ENCODE data around the gene RABGAP1L.
"Not testable (repeated sequence)": the region's sequence is repeated elsewhere in the genome, so short reads cannot be mapped to it uniquely, and the experiment has no call there.

Gene RABGAP1L

GRCh38 chr1:175013445-175013844 is 854.1 kb downstream of the RABGAP1L start:
- DNase-seq: no peak

GRCh38 chr1:175015243-175015642 is 855.9 kb downstream of the RABGAP1L start:
- DNase-seq: no peak

GRCh38 chr1:175019524-175019923 is 860.2 kb downstream of the RABGAP1L start:
- DNase-seq: no peak

- DNase-seq: peak; percentile 99
Measured at GRCh38 chr1:175023043-175023921, 864.0 kb downstream of the RABGAP1L start, which contains the start of gene MRPS14. TSS of gene MRPS14 (minus strand) at chr1:175023425. CDS start at chr1:175023408, 17 bp downstream.

- DNase-seq: not testable (repeated sequence)
Measured at GRCh38 chr1:175023922-175024242, 864.6 kb downstream of the RABGAP1L start.

- DNase-seq: no peak
Measured at GRCh38 chr1:175024773-175025172, 865.5 kb downstream of the RABGAP1L start.

- DNase-seq: no peak
Measured at GRCh38 chr1:175033953-175034352, 874.6 kb downstream of the RABGAP1L start.

GRCh38 chr1:175034775-175035174 is 875.5 kb downstream of the RABGAP1L start:
- no peak for DNase-seq

GRCh38 chr1:175035865-175036264 is 876.5 kb downstream of the RABGAP1L start:
- DNase-seq: no peak

GRCh38 chr1:175036476-175036875 is 877.2 kb downstream of the RABGAP1L start:
- DNase-seq: no peak

GRCh38 chr1:175037416-175037815 is 878.1 kb downstream of the RABGAP1L start:
- no peak for DNase-seq

- no peak for DNase-seq
Measured at GRCh38 chr1:175040324-175040879, 881.1 kb downstream of the RABGAP1L start.

GRCh38 chr1:175042650-175043049 is 883.3 kb downstream of the RABGAP1L start:
- DNase-seq: no peak

GRCh38 chr1:175043824-175044223 is 884.5 kb downstream of the RABGAP1L start:
- DNase-seq: no peak

- DNase-seq: not testable (repeated sequence)
Measured at GRCh38 chr1:175044591-175044990, 885.3 kb downstream of the RABGAP1L start.
